HCT116 (cell line): ENCODE measurements around the gene EFCAB12. TPM values are rescaled to one million over a fixed set of nuclear protein-coding genes. Genes with fewer than 3 reads are reported as not detected.

Source experiments
- ATAC-seq: fragments of 200-7000 bp; cut with Tn5 transposase; 2 replicates; pipeline ENCODE4 v1.9.1; 2020; ENCODE audit warnings: mild to moderate bottlenecking, moderate library complexity
- BruUV-seq: library from RNA; stranded (reverse); fragments of 400-500 nt; replicated peaks from 2 replicates; lab custom pipeline; 2021; lab: Mats Ljungman, UMichigan
- CTCF ChIA-PET: fragments of 300-600 bp; sonication (Branson Sonifier 250); formaldehyde crosslinking; loops from one replicate; lab custom pipeline; 2021; ENCODE audit warnings: antibody characterized with exemption; lab: Charles Lee
- POLR2A ChIA-PET: fragments of 300-600, 350-600 bp; sonication (Branson Sonifier 250); formaldehyde crosslinking; loops from one replicate; lab custom pipeline; 2021; ENCODE audit warnings: antibody characterized with exemption; lab: Charles Lee
- RAD21 ChIA-PET, 2 experiments: fragments of 300-600 bp; sonication (Branson Sonifier 250); formaldehyde crosslinking; loops; one replicate each; lab custom pipeline; 2023; ENCODE audit warnings: low total read pairs in 2 of 2; ENCODE audit not compliant: uncharacterized antibody in 2 of 2, unreplicated experiment in 2 of 2, low non-redundant PET in 1 of 2; lab: Charles Lee
- DNase-seq: peaks from one replicate; pipeline ENCODE4 v3.0.0-alpha.2; 2010; ENCODE audit warnings: low read depth, low spot score
- H2AFZ ChIP-seq: fragments of 200-600 bp; shearing (Covaris generic), sonication (generic); 2 replicates; pipeline ENCODE4 v1.6.1; 2017; ENCODE audit warnings: low read depth, mixed run types, mixed read lengths, antibody characterized with exemption, low read length; ENCODE audit not compliant: poor library complexity, severe bottlenecking
- H3K27ac ChIP-seq: 2 replicates; pipeline ENCODE4 v1.5.1; 2012; ENCODE audit warnings: low read depth, low read length
- H3K27me3 ChIP-seq: fragments of 200-600 bp; sonication (generic); 2 replicates; pipeline ENCODE4 v1.6.1; 2016; ENCODE audit warnings: mixed run types, low read length, mixed read lengths; ENCODE audit not compliant: insufficient read depth
- H3K36me3 ChIP-seq, 2 experiments: fragments of 200-500 bp in 1 of 2; fragments of 200-600 bp in 1 of 2; sonication (Bioruptor generic) in 1 of 2; sonication (generic) in 1 of 2; 2 replicates each; pipeline versions ENCODE4 v1.5.1 to v1.6.1; 2014 to 2016; ENCODE audit warnings: low read length in 2 of 2, inconsistent platforms in 1 of 2, mixed read lengths in 1 of 2, mixed run types in 1 of 2; ENCODE audit not compliant: insufficient read depth in 2 of 2, control insufficient read depth in 1 of 2
- H3K4me1 ChIP-seq, 2 experiments: fragments of 200-600 bp in 1 of 2; sonication (generic) in 1 of 2; 2 replicates each; pipeline versions ENCODE4 v1.5.1 to v1.6.1; 2012 to 2017; ENCODE audit warnings: low read length in 2 of 2, inconsistent platforms in 1 of 2, mild to moderate bottlenecking in 1 of 2, mixed read lengths in 1 of 2, mixed run types in 1 of 2, moderate library complexity in 1 of 2; ENCODE audit not compliant: insufficient read depth in 2 of 2, control insufficient read depth in 1 of 2
- H3K4me2 ChIP-seq: fragments of 200-600 bp; sonication (generic); 2 replicates; pipeline ENCODE4 v1.6.1; 2017; ENCODE audit warnings: mixed run types, low read length, mixed read lengths
- H3K4me3 ChIP-seq, 2 experiments: fragments of 200-600 bp in 1 of 2; sonication (generic) in 1 of 2; replicated peaks in 1 of 2; 2 replicates each; pipeline ENCODE4 v1.5.1; 2011 to 2016; ENCODE audit warnings: low read length in 2 of 2, control low read depth in 1 of 2, low read depth in 1 of 2, mild to moderate bottlenecking in 1 of 2, mixed read lengths in 1 of 2, mixed run types in 1 of 2
- H3K79me2 ChIP-seq: fragments of 200-600 bp; sonication (generic); 2 replicates; pipeline ENCODE4 v1.6.1; 2017; ENCODE audit warnings: mild to moderate bottlenecking, mixed run types, low read length, moderate library complexity, mixed read lengths; ENCODE audit not compliant: insufficient read depth
- H3K9ac ChIP-seq: fragments of 200-600 bp; sonication (generic); 2 replicates; pipeline ENCODE4 v1.6.1; 2016; ENCODE audit warnings: low read length, mixed read lengths
- H3K9me2 ChIP-seq: fragments of 200-600 bp; sonication (generic), shearing (Covaris generic); 2 replicates; pipeline ENCODE4 v1.6.1; 2017; ENCODE audit warnings: mixed run types, mild to moderate bottlenecking, moderate library complexity; ENCODE audit not compliant: insufficient read depth
- H3K9me3 ChIP-seq, 2 experiments: fragments of 200-500 bp in 1 of 2; fragments of 200-600 bp in 1 of 2; sonication (Bioruptor generic) in 1 of 2; sonication (generic) in 1 of 2; 2 replicates each; pipeline ENCODE4 v1.6.1; 2014 to 2017; ENCODE audit warnings: low read length in 2 of 2, mixed read lengths in 2 of 2, inconsistent platforms in 1 of 2, low read depth in 1 of 2, mild to moderate bottlenecking in 1 of 2, mixed run types in 1 of 2, moderate library complexity in 1 of 2; ENCODE audit not compliant: control insufficient read depth in 1 of 2, insufficient read depth in 1 of 2
- H4K20me1 ChIP-seq: fragments of 200-600 bp; sonication (generic), shearing (Covaris generic); 2 replicates; pipeline ENCODE4 v1.6.1; 2017; ENCODE audit warnings: mixed run types, mild to moderate bottlenecking, moderate library complexity; ENCODE audit not compliant: insufficient read depth
- CEBPB ChIP-seq: IDR thresholded peaks from 2 replicates; pipeline ENCODE4 v1.6.1; 2012; ENCODE audit warnings: low read depth
- EGR1 ChIP-seq: IDR thresholded peaks from 2 replicates; pipeline ENCODE4 v1.6.1; 2012; ENCODE audit warnings: low read depth
- ELF1 ChIP-seq: IDR thresholded peaks from 2 replicates; pipeline ENCODE4 v1.6.1; 2012; ENCODE audit warnings: low read depth, borderline replicate concordance
- EZH2 ChIP-seq: fragments of 200-600 bp; sonication (generic); IDR thresholded peaks from 2 replicates; pipeline ENCODE4 v1.6.1; 2017; ENCODE audit warnings: antibody characterized with exemption, mixed run types
- EZH2phosphoT487 ChIP-seq: fragments of 200-600 bp; IDR thresholded peaks from 2 replicates; pipeline ENCODE4 v1.6.1; 2018; ENCODE audit warnings: antibody characterized with exemption, borderline replicate concordance
- FOSL1 ChIP-seq: IDR thresholded peaks from 2 replicates; pipeline ENCODE4 v1.6.1; 2012; ENCODE audit warnings: low read depth
- JUND ChIP-seq: IDR thresholded peaks from 2 replicates; pipeline ENCODE4 v1.6.1; 2012
- POLR2A ChIP-seq: IDR thresholded peaks from 2 replicates; pipeline ENCODE4 v1.7.0; 2011; ENCODE audit warnings: borderline replicate concordance; ENCODE audit not compliant: insufficient read depth, insufficient read length; ENCODE audit errors: extremely low read depth
- POLR2AphosphoS5 ChIP-seq: IDR thresholded peaks from 2 replicates; pipeline ENCODE4 v1.6.1; 2011; ENCODE audit warnings: mild to moderate bottlenecking, low read depth, low read length, moderate library complexity
- RAD21 ChIP-seq: IDR thresholded peaks from 2 replicates; pipeline ENCODE4 v1.6.1; 2012; ENCODE audit warnings: low read depth, mild to moderate bottlenecking
- SP1 ChIP-seq: IDR thresholded peaks from 2 replicates; pipeline ENCODE4 v1.6.1; 2012; ENCODE audit warnings: low read depth
- SRF ChIP-seq: IDR thresholded peaks from 2 replicates; pipeline ENCODE4 v1.6.1; 2012; ENCODE audit warnings: low read depth
- TCF7L2 ChIP-seq: IDR thresholded peaks from 2 replicates; pipeline ENCODE4 v1.7.0; 2011; ENCODE audit warnings: borderline replicate concordance, inconsistent platforms; ENCODE audit not compliant: insufficient read depth, insufficient read length; ENCODE audit errors: extremely low read depth
- YY1 ChIP-seq: IDR thresholded peaks from 2 replicates; pipeline ENCODE4 v1.6.1; 2011; ENCODE audit warnings: low read length, low read depth, moderate library complexity, mild to moderate bottlenecking; ENCODE audit not compliant: insufficient replicate concordance; ENCODE audit errors: extremely low read depth
- ZFX ChIP-seq: fragments of 450-650 bp; IDR thresholded peaks from 2 replicates; pipeline ENCODE4 v1.6.1; 2017
- ZNF274 ChIP-seq: fragments of 200-500 bp; sonication (Bioruptor generic); IDR thresholded peaks from 2 replicates; pipeline ENCODE4 v1.6.1; 2014; ENCODE audit warnings: mild to moderate bottlenecking, low read depth, low read length, inconsistent platforms
- intact Hi-C: fragments of 100-400 bp; cut with micrococcal nuclease; formaldehyde crosslinking; loops from 2 replicates; pipeline ENCODE4 v1.10.0; 2022
- total RNA-seq: library from RNA; stranded (reverse); gene quantifications from one replicate; pipeline ENCODE4 v1.2.1, GENCODE V29; 2021; ENCODE audit not compliant: unreplicated experiment
- TF ChIP-seq, protein P1 (sequence below): IDR thresholded peaks from 2 replicates; pipeline ENCODE4 v1.6.1; 2011; ENCODE audit warnings: mild to moderate bottlenecking, low read length, moderate library complexity; ENCODE audit not compliant: insufficient replicate concordance; ENCODE audit errors: extremely low read depth
- TF ChIP-seq, protein P2 (sequence below): IDR thresholded peaks from 2 replicates; pipeline ENCODE4 v1.6.1; 2012
- TF ChIP-seq, protein P3 (sequence below), 3 experiments: fragments of 200-600 bp in 1 of 3; sonication (generic) in 1 of 3; IDR thresholded peaks in 2 of 3; conservative IDR thresholded peaks in 1 of 3; 2 replicates each; pipeline ENCODE4 v1.5.1; 2012 to 2017; ENCODE audit warnings: low read depth in 2 of 3, low read length in 2 of 3, antibody characterized with exemption in 1 of 3, borderline replicate concordance in 1 of 3, control low read depth in 1 of 3, mild to moderate bottlenecking in 1 of 3, mixed read lengths in 1 of 3, mixed run types in 1 of 3, moderate library complexity in 1 of 3; ENCODE audit not compliant: insufficient read depth in 1 of 3

EFCAB12 gene
- total RNA-seq, 1 experiment from 2014 or later: 0.42 TPM

DNA sequence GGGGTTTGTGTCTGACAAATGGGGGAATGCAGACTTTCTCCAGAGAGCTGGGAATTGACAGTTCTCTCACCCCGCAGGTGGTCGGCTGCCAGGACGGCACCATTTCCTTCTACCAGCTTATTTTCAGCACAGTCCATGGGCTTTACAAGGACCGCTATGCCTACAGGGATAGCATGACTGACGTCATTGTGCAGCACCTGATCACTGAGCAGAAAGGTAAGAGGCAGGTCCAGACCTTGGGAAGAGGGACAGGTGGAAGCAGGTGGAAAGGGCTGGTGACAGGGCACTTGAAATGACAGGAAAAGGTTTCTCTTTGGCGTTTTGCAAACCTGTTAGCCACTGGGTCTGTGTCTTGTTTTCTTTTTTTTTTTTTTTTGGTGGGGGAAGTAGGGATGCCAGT, 48.1 kb upstream of the EFCAB12 start:
- POLR2A ChIA-PET: no interaction called here
- no peak for DNase-seq
- no peaks in the 10 kb centered on the region for H3K27me3 ChIP-seq
- no peak overlapping the region for H3K4me3 ChIP-seq
- no peak overlapping the region for H3K9ac ChIP-seq
- no peak overlapping the region for H3K4me2 ChIP-seq
- no peak for TF ChIP-seq ELF1
- no peak for TF ChIP-seq EZH2
- TF ChIP-seq JUND: no peak
- TF ChIP-seq POLR2AphosphoS5: no peak
- TF ChIP-seq, protein P1, sequence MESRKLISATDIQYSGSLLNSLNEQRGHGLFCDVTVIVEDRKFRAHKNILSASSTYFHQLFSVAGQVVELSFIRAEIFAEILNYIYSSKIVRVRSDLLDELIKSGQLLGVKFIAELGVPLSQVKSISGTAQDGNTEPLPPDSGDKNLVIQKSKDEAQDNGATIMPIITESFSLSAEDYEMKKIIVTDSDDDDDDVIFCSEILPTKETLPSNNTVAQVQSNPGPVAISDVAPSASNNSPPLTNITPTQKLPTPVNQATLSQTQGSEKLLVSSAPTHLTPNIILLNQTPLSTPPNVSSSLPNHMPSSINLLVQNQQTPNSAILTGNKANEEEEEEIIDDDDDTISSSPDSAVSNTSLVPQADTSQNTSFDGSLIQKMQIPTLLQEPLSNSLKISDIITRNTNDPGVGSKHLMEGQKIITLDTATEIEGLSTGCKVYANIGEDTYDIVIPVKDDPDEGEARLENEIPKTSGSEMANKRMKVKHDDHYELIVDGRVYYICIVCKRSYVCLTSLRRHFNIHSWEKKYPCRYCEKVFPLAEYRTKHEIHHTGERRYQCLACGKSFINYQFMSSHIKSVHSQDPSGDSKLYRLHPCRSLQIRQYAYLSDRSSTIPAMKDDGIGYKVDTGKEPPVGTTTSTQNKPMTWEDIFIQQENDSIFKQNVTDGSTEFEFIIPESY: no peak
- TF ChIP-seq TCF7L2: no peak
- no peak for TF ChIP-seq SP1
- no peak for TF ChIP-seq EGR1
- TF ChIP-seq, protein P2, sequence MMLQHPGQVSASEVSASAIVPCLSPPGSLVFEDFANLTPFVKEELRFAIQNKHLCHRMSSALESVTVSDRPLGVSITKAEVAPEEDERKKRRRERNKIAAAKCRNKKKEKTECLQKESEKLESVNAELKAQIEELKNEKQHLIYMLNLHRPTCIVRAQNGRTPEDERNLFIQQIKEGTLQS: no peak
- TF ChIP-seq ZFX: no peak
- TF ChIP-seq, protein P3, sequence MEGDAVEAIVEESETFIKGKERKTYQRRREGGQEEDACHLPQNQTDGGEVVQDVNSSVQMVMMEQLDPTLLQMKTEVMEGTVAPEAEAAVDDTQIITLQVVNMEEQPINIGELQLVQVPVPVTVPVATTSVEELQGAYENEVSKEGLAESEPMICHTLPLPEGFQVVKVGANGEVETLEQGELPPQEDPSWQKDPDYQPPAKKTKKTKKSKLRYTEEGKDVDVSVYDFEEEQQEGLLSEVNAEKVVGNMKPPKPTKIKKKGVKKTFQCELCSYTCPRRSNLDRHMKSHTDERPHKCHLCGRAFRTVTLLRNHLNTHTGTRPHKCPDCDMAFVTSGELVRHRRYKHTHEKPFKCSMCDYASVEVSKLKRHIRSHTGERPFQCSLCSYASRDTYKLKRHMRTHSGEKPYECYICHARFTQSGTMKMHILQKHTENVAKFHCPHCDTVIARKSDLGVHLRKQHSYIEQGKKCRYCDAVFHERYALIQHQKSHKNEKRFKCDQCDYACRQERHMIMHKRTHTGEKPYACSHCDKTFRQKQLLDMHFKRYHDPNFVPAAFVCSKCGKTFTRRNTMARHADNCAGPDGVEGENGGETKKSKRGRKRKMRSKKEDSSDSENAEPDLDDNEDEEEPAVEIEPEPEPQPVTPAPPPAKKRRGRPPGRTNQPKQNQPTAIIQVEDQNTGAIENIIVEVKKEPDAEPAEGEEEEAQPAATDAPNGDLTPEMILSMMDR (IDR thresholded peaks at IDR 0.05 in 2 of 3, conservative IDR thresholded peaks at IDR 0.05 in 1 of 3; ENCODE audit: borderline replicate concordance in 1 of 3, insufficient read depth in 1 of 3, low read depth in 2 of 3, low read length in 2 of 3): no peak
- TF ChIP-seq ZNF274: no peak
- TF ChIP-seq SRF: no peak
- TF ChIP-seq CEBPB: no peak
- no peak for TF ChIP-seq POLR2A
- no peak for TF ChIP-seq YY1
- no peak for TF ChIP-seq RAD21
- no peak for TF ChIP-seq FOSL1
- no peak for TF ChIP-seq EZH2phosphoT487
- peaks cover 0 to 5% of the 10 kb centered on the region in 2 experiments; a peak in 1 of 4 replicates for H3K36me3 ChIP-seq
- CTCF ChIA-PET: no interaction called here
- intact Hi-C loops: no loop called here
- H2AFZ ChIP-seq: no peak overlapping the region
- no peaks in the 10 kb centered on the region for H3K9me2 ChIP-seq
- H3K79me2 ChIP-seq: no peaks in the 10 kb centered on the region
- no peaks in the 10 kb centered on the region for H3K9me3 ChIP-seq
- RAD21 ChIA-PET: no interaction called here
- no peaks in the 10 kb centered on the region for H3K4me1 ChIP-seq
- ATAC-seq: no peak
- no peaks in the 10 kb centered on the region for H4K20me1 ChIP-seq
- H3K27ac ChIP-seq: no peak overlapping the region
- BruUV-seq: no TSS peak
